EL (cell line): ENCODE data around the gene DNAJC15.
"Not testable (repeated sequence)": the region's sequence is repeated elsewhere in the genome, so short reads cannot be mapped to it uniquely, and the experiment has no call there.

Experiments
- DNase-seq: peaks from one replicate; pipeline ENCODE4 v3.0.0-alpha.2; 2016

DNAJC15 gene

GRCh38 chr13:43023289-43023963, at the start of gene DNAJC15:
Gene DNAJC15, plus strand, starts transcription at chr13:43023586. Its CDS starts 41 bp downstream, at chr13:43023627.
- DNase-seq, result peak; percentile 85

GRCh38 chr13:42976066-42976465, 47.3 kb upstream of the DNAJC15 start:
- DNase-seq, result no peak

GRCh38 chr13:42977219-42977659, 46.1 kb upstream of the DNAJC15 start:
- DNase-seq, result no peak

- DNase-seq, result peak; percentile 80
Measured at GRCh38 chr13:42981317-42981716, 42.1 kb upstream of the DNAJC15 start.

- DNase-seq, result no peak
Measured at GRCh38 chr13:42981853-42982252, 41.5 kb upstream of the DNAJC15 start.

GRCh38 chr13:42984026-42984425, 39.4 kb upstream of the DNAJC15 start:
- no peak for DNase-seq

GRCh38 chr13:42984691-42985090, 38.7 kb upstream of the DNAJC15 start:
- DNase-seq, result no peak

GRCh38 chr13:42985312-42986175, 37.8 kb upstream of the DNAJC15 start:
- DNase-seq, result no peak

- no peak for DNase-seq
Measured at GRCh38 chr13:42986176-42986574, 37.2 kb upstream of the DNAJC15 start.

- DNase-seq, result peak; percentile 50
Measured at GRCh38 chr13:42990291-42991232, 32.8 kb upstream of the DNAJC15 start.

GRCh38 chr13:42991233-42991897, 32.0 kb upstream of the DNAJC15 start:
- not testable (repeated sequence) for DNase-seq

GRCh38 chr13:42991898-42992763, 31.3 kb upstream of the DNAJC15 start, which contains the start of gene EPSTI1:
Gene EPSTI1, minus strand, starts transcription at chr13:42992241. Its CDS starts 76 bp downstream, at chr13:42992165.
- DNase-seq, result peak; percentile 90

GRCh38 chr13:42992764-42993122, 30.6 kb upstream of the DNAJC15 start:
- no peak for DNase-seq

GRCh38 chr13:42994878-42995277, 28.5 kb upstream of the DNAJC15 start:
- DNase-seq, result no peak

GRCh38 chr13:42996584-42996983, 26.8 kb upstream of the DNAJC15 start:
- DNase-seq, result peak; percentile 91

GRCh38 chr13:42997381-42997780, 26.0 kb upstream of the DNAJC15 start:
- peak; percentile 77 for DNase-seq

GRCh38 chr13:42999491-42999890, 23.9 kb upstream of the DNAJC15 start:
- no peak for DNase-seq

- DNase-seq, result no peak
Measured at GRCh38 chr13:43000676-43001075, 22.7 kb upstream of the DNAJC15 start.

- DNase-seq, result no peak
Measured at GRCh38 chr13:43002021-43002420, 21.4 kb upstream of the DNAJC15 start.

- DNase-seq, result no peak
Measured at GRCh38 chr13:43003010-43003409, 20.4 kb upstream of the DNAJC15 start.

- no peak for DNase-seq
Measured at GRCh38 chr13:43003729-43004128, 19.7 kb upstream of the DNAJC15 start.
